ENCODE results near the gene NGF. TPM values are rescaled to one million over a fixed set of nuclear protein-coding genes. Genes with fewer than 3 reads are reported as not detected.
A peak's percentile ranks its signal among the peaks of the same experiment; 100 is the strongest.

The NGF gene
- total RNA-seq, 4 donors from 2014 or later = 4.5 TPM; not detected in 3

DNA sequence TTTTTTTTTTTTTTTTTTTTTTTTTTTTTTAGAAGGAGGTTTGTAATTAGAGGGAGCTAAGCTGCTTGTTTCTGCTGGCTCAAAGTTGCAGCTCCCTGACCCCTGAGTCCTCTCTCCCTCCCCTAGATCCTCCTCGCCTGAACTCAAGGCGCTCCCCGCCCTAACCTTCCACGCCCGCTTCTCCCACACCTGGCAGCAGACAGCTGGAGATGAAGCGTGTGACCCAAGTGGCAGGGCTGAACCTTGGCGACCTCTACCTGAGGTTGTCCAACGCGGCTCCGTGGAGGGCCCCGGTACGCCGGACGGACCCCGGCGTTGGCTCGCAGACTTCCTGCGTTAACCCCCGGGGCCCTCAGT, 795 bp downstream of the NGF start:
- Histone ChIP-seq H3K36me3 (no peaks in the 10 kb centered on the region), H3K27me3 (peaks cover 40% of the 10 kb centered on the region), H3K4me3 (peak overlapping the region in 3 of 4 donors; percentile 28 to 42 (median 37)), H3K27ac (peak overlapping the region; percentile 21 to 61 (median 56)), H3K9me3 (no peaks in the 10 kb centered on the region), H3K4me1 (peaks cover 0 to 13% (median 6%) of the 10 kb centered on the region in 4 donors)
- DNase-seq = no peak
- TF ChIP-seq POLR2A (IDR thresholded peaks at IDR 0.05) = no peak
- TF ChIP-seq POLR2AphosphoS5 (IDR thresholded peaks at IDR 0.05) = no peak
- TF ChIP-seq EP300 (IDR thresholded peaks at IDR 0.05; ENCODE audit: low read depth) = no peak
- TF ChIP-seq, protein P1, sequence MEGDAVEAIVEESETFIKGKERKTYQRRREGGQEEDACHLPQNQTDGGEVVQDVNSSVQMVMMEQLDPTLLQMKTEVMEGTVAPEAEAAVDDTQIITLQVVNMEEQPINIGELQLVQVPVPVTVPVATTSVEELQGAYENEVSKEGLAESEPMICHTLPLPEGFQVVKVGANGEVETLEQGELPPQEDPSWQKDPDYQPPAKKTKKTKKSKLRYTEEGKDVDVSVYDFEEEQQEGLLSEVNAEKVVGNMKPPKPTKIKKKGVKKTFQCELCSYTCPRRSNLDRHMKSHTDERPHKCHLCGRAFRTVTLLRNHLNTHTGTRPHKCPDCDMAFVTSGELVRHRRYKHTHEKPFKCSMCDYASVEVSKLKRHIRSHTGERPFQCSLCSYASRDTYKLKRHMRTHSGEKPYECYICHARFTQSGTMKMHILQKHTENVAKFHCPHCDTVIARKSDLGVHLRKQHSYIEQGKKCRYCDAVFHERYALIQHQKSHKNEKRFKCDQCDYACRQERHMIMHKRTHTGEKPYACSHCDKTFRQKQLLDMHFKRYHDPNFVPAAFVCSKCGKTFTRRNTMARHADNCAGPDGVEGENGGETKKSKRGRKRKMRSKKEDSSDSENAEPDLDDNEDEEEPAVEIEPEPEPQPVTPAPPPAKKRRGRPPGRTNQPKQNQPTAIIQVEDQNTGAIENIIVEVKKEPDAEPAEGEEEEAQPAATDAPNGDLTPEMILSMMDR (IDR thresholded peaks at IDR 0.05) = no peak
- intact Hi-C loops (cut with DNase I; ENCODE audit: low total_unique reads) (no loop called here), in situ Hi-C loops (cut with MboI; ENCODE audit: low pct_ligation_motif_present in 1 of 4, low pct_unique_long_range_greater_than_20kb in 1 of 4, low sequenced_read_pairs in 3 of 4) (no loop called here)
- WGBS, 2 donors (ENCODE audit: low coverage in 1 of 2) = 6% methylated on average over 19 of the region's 19 CpGs; no CpG with 5 or more reads in 1 of the 2 donors

- in situ Hi-C loops (cut with MboI; ENCODE audit: low pct_ligation_motif_present in 1 of 4, low pct_unique_long_range_greater_than_20kb in 1 of 4, low sequenced_read_pairs in 3 of 4) (no loop called here), intact Hi-C loops (cut with DNase I; ENCODE audit: low total_unique reads) (no loop called here)
- DNase-seq = no peak
- no peak for TF ChIP-seq POLR2AphosphoS5 (IDR thresholded peaks at IDR 0.05)
- TF ChIP-seq EP300 (IDR thresholded peaks at IDR 0.05; ENCODE audit: low read depth) = no peak
- no peak for TF ChIP-seq POLR2A (IDR thresholded peaks at IDR 0.05)
- TF ChIP-seq, protein P1 (IDR thresholded peaks at IDR 0.05) = no peak
- Histone ChIP-seq H3K27me3 (peaks cover 40% of the 10 kb centered on the region), H3K36me3 (no peaks in the 10 kb centered on the region), H3K4me1 (peaks cover 0 to 13% (median 6%) of the 10 kb centered on the region in 4 donors), H3K4me3 (no peak overlapping the region), H3K9me3 (no peaks in the 10 kb centered on the region), H3K27ac (peak overlapping the region in 1 of 4 donors; percentile 22)
- 40 to 63% methylated on average over 2 to 3 of the region's 3 CpGs for WGBS, 2 donors (ENCODE audit: low coverage in 1 of 2)
These were observed 1.3 kb downstream of the NGF start for GRCh38 chr1:115336741-115337140.

DNA sequence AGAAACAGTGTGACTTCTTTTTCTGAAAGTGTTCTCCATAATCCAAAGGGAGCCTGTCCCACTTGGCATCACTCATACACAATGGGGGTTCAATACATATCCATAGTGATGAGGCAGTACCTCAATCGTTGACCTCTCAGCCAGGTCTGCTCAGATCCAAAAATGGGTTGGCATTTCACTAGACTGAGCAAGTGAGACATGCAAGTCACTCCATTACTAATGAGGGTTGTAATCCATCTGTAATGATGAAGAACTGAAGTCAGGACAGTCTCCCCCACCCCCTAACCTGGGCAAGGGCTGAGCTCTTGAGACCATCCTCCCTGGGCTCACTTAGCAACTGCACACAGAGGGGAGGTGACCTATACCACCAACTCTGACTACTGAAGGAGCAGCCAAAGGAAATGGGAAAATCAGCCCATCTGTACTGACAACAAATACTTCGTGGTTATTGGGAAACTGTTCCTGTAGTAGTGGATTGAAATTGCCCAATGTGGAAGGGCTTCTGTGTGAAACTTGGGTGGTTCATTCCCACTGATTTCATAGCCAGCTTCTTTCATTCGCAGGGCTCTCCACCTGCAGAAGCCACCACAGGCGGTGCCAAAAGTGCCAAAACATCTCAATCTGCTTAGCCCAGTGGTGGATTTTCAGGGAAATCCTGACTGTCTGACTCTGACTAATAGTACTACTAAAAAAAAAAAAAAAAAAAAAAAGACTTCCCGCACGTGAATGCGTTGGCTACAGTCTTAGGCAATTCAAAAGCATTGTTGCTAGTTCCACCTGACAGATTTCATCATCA, 5.0 kb downstream of the NGF start:
- no peaks in the 10 kb centered on the region for H3K36me3 ChIP-seq
- in situ Hi-C loops (cut with MboI; ENCODE audit: low pct_ligation_motif_present in 1 of 4, low pct_unique_long_range_greater_than_20kb in 1 of 4, low sequenced_read_pairs in 3 of 4) = no loop called here

More for the DNA sequence above, 5.0 kb downstream of the NGF start:
- DNase-seq = no peak
- intact Hi-C loops (cut with DNase I; ENCODE audit: low total_unique reads) = no loop called here
- TF ChIP-seq EP300 (IDR thresholded peaks at IDR 0.05; ENCODE audit: low read depth) = no peak
- peak in 1 of 3 donors; percentile 24 for TF ChIP-seq POLR2AphosphoS5 (IDR thresholded peaks at IDR 0.05)
- TF ChIP-seq, protein P1 (IDR thresholded peaks at IDR 0.05) = no peak
- TF ChIP-seq POLR2A (IDR thresholded peaks at IDR 0.05) = no peak
- WGBS, 2 donors (ENCODE audit: low coverage in 1 of 2) = 71 to 85% methylated on average over 4 to 7 of the region's 7 CpGs
- H3K27me3 ChIP-seq = peaks cover 15% of the 10 kb centered on the region
- no peak overlapping the region for H3K4me3 ChIP-seq
- no peaks in the 10 kb centered on the region for H3K9me3 ChIP-seq
- H3K4me1 ChIP-seq = peaks cover 0 to 13% (median 6%) of the 10 kb centered on the region in 4 donors
- peak overlapping the region; percentile 22 to 52 (median 36) for H3K27ac ChIP-seq

All from transverse colon (tissue), 4 donors.